Testis (tissue), 2 donors: ENCODE measurements around the gene ADAMTS8.

Source experiments
- POLR2A ChIP-seq: fragments of 450-650 bp; IDR thresholded peaks from one replicate; pipeline ENCODE4 v1.6.1; 2017; ENCODE audit warnings: antibody characterized with exemption, mild to moderate bottlenecking, moderate library complexity
- TF ChIP-seq, protein P1 (sequence below), 3 experiments: fragments of 450-650 bp in 2 of 3; fragments of 200-600 bp in 1 of 3; sonication (generic) in 1 of 3; IDR thresholded peaks; one replicate each; pipeline ENCODE4 v1.5.1; 2016 to 2019; ENCODE audit warnings: antibody characterized with exemption in 3 of 3, mild to moderate bottlenecking in 2 of 3, moderate library complexity in 1 of 3

DNA sequence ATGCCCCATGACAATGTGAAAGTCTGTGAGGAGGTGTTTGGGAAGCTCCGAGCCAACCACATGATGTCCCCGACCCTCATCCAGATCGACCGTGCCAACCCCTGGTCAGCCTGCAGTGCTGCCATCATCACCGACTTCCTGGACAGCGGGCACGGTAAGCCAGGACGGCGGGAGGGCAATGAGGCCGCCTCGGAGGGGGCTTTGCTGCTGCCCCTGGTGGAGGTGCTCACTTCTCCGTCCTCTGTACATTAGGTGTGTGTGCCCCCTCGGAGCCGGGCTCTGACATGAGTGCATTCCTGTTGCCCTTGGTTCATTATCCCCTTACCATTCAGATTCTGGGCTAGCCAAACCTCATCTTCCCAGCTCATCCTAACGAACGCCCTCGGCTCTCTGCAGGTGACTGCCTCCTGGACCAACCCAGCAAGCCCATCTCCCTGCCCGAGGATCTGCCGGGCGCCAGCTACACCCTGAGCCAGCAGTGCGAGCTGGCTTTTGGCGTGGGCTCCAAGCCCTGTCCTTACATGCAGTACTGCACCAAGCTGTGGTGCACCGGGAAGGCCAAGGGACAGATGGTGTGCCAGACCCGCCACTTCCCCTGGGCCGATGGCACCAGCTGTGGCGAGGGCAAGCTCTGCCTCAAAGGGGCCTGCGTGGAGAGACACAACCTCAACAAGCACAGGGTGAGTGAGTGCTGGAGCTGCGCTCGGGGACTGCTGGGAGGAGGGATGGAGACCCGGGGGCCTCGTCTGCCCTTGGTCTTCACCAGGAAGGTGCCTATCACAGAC lies 33.9 kb upstream of the ADAMTS8 start:
- TF ChIP-seq, protein P1, sequence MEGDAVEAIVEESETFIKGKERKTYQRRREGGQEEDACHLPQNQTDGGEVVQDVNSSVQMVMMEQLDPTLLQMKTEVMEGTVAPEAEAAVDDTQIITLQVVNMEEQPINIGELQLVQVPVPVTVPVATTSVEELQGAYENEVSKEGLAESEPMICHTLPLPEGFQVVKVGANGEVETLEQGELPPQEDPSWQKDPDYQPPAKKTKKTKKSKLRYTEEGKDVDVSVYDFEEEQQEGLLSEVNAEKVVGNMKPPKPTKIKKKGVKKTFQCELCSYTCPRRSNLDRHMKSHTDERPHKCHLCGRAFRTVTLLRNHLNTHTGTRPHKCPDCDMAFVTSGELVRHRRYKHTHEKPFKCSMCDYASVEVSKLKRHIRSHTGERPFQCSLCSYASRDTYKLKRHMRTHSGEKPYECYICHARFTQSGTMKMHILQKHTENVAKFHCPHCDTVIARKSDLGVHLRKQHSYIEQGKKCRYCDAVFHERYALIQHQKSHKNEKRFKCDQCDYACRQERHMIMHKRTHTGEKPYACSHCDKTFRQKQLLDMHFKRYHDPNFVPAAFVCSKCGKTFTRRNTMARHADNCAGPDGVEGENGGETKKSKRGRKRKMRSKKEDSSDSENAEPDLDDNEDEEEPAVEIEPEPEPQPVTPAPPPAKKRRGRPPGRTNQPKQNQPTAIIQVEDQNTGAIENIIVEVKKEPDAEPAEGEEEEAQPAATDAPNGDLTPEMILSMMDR (IDR thresholded peaks at IDR 0.05), result no peak
- TF ChIP-seq POLR2A, result no peak
